NCI-H128 (cell line): ENCODE results near the gene DBNDD1.
"Not testable (repeated sequence)": the region's sequence is repeated elsewhere in the genome, so short reads cannot be mapped to it uniquely, and the experiment has no call there.

ENCODE experiments used
- DNase-seq: peaks from one replicate; lab custom pipeline; 2025; ENCODE audit not compliant: unreplicated experiment; lab: John Stamatoyannopoulos, UW

DBNDD1 gene

GRCh38 chr16:89994389-89994720 lies 24.9 kb downstream of the DBNDD1 start:
- DNase-seq = no peak

GRCh38 chr16:89993971-89994370 lies 25.3 kb downstream of the DBNDD1 start:
- DNase-seq = no peak

- no peak for DNase-seq
Measured at GRCh38 chr16:89993377-89993776, 25.9 kb downstream of the DBNDD1 start.

GRCh38 chr16:89990799-89991198 lies 28.5 kb downstream of the DBNDD1 start:
- no peak for DNase-seq

- no peak for DNase-seq
Measured at GRCh38 chr16:89988951-89989350, 30.3 kb downstream of the DBNDD1 start.

- DNase-seq = no peak
Measured at GRCh38 chr16:89987169-89987568, 32.1 kb downstream of the DBNDD1 start.

- DNase-seq = no peak
Measured at GRCh38 chr16:89986600-89986999, 32.7 kb downstream of the DBNDD1 start.

- no peak for DNase-seq
Measured at GRCh38 chr16:89985219-89985618, 34.0 kb downstream of the DBNDD1 start.

GRCh38 chr16:89984216-89984615 lies 35.0 kb downstream of the DBNDD1 start:
- no peak for DNase-seq

- no peak for DNase-seq
Measured at GRCh38 chr16:89983536-89983935, 35.7 kb downstream of the DBNDD1 start.

- DNase-seq = no peak
Measured at GRCh38 chr16:89982318-89982717, 36.9 kb downstream of the DBNDD1 start.

- no peak for DNase-seq
Measured at GRCh38 chr16:89981414-89981813, 37.8 kb downstream of the DBNDD1 start.

- DNase-seq = no peak
Measured at GRCh38 chr16:89974870-89975269, 44.4 kb downstream of the DBNDD1 start.

- DNase-seq = no peak
Measured at GRCh38 chr16:89973654-89974335, 45.5 kb downstream of the DBNDD1 start.

GRCh38 chr16:89973235-89973634 lies 46.0 kb downstream of the DBNDD1 start:
- no peak for DNase-seq

- DNase-seq = peak; percentile 70
Measured at GRCh38 chr16:89972244-89973234, 46.7 kb downstream of the DBNDD1 start.

GRCh38 chr16:89971495-89972243 lies 47.6 kb downstream of the DBNDD1 start:
- DNase-seq = no peak

GRCh38 chr16:89969741-89970410 lies 49.4 kb downstream of the DBNDD1 start:
- DNase-seq = no peak

GRCh38 chr16:89968074-89968473 lies 51.2 kb downstream of the DBNDD1 start:
- DNase-seq = not testable (repeated sequence)

- DNase-seq = not testable (repeated sequence)
Measured at GRCh38 chr16:89967436-89967835, 51.8 kb downstream of the DBNDD1 start.

GRCh38 chr16:89966756-89967155 lies 52.5 kb downstream of the DBNDD1 start:
- no peak for DNase-seq
